Cardiac fibroblast (primary cell): ENCODE results near the gene KCTD20.
"Not testable (repeated sequence)": the region's sequence is repeated elsewhere in the genome, so short reads cannot be mapped to it uniquely, and the experiment has no call there.

ENCODE experiments used
- DNase-seq, 2 donors: peaks; one replicate each; pipeline versions ENCODE4 v3.0.0 to v3.0.0-alpha.2; 2010; ENCODE audit warnings: low read depth in 2 of 2
- H3K4me3 ChIP-seq, 2 donors: replicated peaks in 1 of 2; 1 replicate in 1 of 2; 2 replicates in 1 of 2; pipeline ENCODE4 v1.5.1; 2011; ENCODE audit warnings: low read depth in 2 of 2, low read length in 2 of 2, mild to moderate bottlenecking in 2 of 2, moderate library complexity in 1 of 2
- CTCF ChIP-seq: IDR thresholded peaks from one replicate; pipeline ENCODE4 v1.5.1; 2011; ENCODE audit warnings: low read depth, mild to moderate bottlenecking, low read length, inconsistent platforms

The KCTD20 gene

GRCh38 chr6:36479256-36479655, 36.5 kb downstream of the KCTD20 start:
- DNase-seq: no peak
- no peak overlapping the region for H3K4me3 ChIP-seq
- TF ChIP-seq CTCF: no peak

GRCh38 chr6:36483326-36483725, 40.5 kb downstream of the KCTD20 start:
- DNase-seq, H3K4me3 ChIP-seq: not testable (repeated sequence)

GRCh38 chr6:36484736-36485135, 41.9 kb downstream of the KCTD20 start:
- no peak overlapping the region for H3K4me3 ChIP-seq
- TF ChIP-seq CTCF: no peak
- DNase-seq: no peak

DNA sequence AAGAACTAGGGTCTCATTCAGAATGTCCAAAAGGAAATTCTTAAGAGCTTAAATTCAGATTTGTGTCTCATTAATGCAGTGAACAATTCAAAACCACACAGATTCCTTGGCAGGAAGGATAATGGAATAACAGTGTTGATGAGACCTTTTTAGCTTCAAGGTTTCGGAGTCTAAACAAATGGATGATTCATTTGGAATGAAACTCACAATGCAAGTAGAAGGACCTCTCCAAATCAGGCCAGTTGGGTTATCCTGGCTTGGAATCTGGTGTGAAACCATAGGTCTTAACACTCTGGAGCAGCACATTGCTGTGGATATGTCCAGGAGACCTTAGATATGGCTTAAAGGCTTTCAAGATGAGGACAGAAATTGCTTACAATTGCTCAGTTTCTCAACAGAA, 44.9 kb downstream of the KCTD20 start:
- H3K4me3 ChIP-seq: no peak overlapping the region
- DNase-seq: no peak
- TF ChIP-seq CTCF: no peak

DNA sequence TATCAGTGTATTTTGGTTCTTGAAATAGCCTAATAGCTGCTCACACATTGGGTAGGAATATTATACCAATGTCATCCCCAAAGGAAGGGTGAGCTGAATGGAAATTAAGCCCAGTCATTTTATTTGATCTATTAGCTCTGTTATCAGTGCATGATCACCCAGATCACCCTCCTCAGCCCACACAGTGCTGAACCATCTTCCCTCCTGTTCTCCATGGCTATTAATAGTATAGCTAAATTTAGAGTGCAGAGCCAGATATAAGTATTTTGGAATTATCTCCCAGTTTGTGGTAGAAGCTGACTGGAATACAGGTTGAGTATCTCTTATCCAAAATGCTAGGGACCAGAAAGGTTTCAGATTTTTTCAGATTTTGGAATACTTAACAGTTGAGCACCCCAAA, 45.4 kb downstream of the KCTD20 start:
- no peak for DNase-seq
- no peak for TF ChIP-seq CTCF
- no peak overlapping the region for H3K4me3 ChIP-seq

DNA sequence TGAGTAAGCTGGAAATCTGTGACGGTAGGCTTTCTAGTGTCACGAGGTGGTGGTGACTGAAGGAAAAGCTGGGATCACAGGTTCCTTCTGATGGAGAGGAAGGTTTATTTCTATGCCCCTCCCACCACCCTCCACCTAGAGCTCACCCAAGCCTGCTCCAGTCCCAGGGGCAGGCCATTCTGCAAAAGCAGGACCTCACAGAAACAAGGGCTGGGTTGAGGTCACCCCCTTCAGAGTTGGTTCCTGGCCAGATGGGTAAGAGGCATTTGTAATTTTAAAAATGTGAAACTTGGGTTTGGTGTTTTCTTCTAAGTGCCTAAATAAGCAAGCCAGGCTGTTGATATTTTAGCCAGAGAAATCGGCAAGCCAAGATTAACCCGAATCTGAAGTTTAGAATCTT, 46.6 kb downstream of the KCTD20 start:
- no peak for DNase-seq
- H3K4me3 ChIP-seq: no peak overlapping the region
- no peak for TF ChIP-seq CTCF

DNA sequence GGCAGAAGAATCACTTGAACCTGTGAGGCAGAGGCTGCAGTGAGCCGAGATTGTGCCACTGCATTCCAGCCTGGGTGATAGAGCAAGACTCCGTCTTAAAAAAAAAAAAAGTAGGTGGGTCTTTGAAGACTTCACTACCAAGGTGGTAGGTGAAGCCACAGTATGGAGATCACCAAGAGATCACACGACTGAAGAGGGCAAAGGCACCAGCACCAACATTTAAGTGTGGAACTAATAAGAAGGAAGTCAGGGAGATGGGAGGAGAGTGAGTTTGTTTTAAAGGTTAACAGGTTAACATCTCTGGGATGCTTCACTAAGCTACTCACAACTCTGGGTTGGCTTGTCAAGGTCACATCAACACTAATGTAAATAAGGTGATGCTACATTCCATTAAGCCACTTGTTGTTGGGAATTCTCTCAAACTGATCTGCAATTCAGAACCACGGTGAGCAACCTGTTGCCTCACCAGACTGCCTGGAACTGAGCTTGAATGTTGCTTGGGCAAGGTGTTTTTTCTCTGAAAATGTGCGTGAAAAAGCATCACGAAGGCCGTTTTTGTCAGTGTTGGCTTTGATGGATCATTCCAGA, 48.7 kb downstream of the KCTD20 start:
- peak in 1 of 2 donors; percentile 12 for DNase-seq
- no peak for TF ChIP-seq CTCF
- no peak overlapping the region for H3K4me3 ChIP-seq
